Cerebellar nuclear complex (tissue), 1 donor: ENCODE results near the gene SRPK3.
A peak's percentile ranks its signal among the peaks of the same experiment; 100 is the strongest.

Experiments used
- DNase-seq, 2 experiments: peaks; one replicate each; lab custom pipeline; 2025; lab: John Stamatoyannopoulos, UW

The SRPK3 gene

DNA sequence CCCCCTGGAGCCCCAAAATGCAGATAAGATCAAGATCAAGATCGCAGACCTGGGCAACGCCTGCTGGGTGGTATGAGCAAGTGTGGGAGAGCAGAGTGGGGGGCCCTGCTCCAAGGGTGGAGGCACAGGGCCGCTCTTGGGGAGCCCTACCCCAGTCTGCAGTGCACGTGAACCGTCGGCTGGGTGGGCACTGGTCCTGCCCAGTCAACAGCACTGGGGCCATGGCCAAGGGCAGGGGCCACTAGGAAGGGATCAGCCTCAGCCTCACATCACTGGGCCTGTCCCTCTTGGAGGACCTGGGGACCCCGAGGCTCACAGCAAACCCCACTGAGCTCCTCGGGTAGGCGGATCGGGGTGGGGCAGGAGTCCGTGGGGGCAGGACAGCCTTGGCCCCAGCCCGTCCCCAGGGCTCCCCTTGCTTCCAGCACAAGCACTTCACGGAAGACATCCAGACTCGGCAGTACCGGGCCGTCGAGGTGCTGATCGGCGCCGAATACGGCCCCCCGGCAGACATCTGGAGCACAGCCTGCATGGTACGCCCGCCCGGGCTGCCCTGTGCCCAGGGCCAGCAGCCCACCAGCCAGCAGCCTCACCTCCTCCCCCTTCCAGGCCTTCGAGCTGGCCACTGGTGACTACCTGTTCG is 3.6 kb downstream of the SRPK3 start:
- no peak for DNase-seq

DNA sequence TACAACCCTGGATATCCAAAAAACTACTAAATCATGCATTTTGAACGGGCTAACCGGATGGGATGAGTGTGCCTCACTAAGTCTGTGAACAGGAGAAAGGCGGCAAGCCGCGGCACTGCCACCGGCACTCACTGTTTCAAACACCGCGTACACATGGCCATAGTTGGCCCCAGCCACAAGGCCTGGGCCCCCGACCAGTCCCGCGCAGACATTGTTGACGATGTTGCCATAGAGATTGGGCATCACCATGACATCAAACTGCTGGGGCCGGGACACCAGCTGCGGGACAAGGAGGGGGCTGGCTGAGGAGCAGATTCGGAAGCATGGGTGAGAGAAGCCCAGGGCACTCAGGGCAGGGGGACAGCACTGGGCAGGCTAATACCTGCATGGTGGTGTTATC is 5.8 kb downstream of the SRPK3 start:
- no peak for DNase-seq

DNA sequence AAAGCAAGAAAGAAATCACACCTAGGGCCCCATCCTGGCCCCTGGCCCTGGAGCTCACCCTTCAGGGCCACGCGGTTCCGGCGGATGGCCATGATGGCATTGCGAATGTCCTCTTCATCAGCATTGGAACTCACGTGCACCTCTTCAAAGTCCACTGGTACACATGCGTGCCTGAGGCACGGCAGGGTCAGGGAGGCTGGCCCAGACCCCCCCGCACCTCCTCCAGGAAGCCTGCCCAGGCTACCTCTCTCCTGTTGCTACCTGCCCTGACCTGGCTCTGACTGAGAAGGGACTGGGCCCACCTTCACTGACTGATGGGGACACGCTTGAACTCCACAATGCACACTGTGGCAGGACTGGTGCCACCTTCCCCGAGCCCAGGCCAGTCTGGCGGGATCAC is 8.8 kb downstream of the SRPK3 start:
- no peak for DNase-seq

DNA sequence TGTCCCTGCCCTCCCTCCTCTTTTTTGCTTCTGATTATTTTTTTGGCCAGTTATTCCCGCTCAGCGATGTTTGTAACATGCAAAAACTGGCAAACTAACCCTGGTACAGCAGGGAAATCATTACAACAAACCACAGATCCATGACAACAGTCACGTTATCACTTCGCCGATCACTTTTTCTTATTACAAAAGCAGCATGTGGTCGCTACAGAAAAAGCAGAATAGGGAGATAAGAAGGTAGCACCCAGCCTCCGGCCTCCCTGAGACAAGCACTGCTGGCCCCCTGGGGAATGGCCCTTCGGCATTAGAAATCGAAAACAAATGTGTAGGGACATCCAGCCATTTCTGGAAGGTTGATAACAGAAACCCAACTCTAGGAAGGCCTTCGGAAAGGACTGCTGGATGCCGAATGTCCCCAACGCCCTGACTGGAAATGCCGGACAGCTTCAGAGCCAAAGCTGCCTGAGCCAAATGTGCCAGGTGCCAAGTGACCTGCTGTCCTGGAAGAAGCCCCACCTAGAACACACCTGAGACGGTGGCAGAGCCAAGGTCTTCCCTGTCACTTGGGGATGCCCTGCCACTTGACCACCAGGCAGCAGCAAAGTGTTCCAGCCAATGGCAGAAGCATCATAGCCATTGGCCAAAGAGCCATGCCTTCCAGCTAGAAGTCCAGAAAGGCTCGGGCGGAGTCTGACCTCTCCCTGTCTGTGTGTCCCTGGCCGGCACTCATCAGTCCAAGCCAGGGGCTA is 10.4 kb downstream of the SRPK3 start:
- no peak for DNase-seq

DNA sequence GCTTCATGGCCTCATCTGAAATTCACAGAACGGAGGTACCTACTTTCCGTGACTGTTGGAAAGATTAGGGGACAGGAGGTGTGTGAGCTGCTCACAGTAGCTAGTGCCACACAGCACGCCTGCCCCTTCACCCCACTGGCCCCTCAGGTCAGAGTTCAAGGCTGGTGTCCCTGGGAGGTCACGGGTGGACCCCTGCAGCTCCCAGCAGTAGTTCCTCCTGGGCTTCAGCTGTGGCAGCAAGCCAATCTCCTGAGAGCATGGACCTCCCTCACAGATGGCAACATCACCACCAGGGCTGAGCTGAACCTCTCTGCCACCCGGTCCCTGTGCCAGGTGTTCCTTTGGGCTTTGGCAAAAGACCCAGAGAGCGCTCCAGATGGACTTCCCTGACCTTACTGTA is 11.5 kb downstream of the SRPK3 start:
- no peak for DNase-seq

DNA sequence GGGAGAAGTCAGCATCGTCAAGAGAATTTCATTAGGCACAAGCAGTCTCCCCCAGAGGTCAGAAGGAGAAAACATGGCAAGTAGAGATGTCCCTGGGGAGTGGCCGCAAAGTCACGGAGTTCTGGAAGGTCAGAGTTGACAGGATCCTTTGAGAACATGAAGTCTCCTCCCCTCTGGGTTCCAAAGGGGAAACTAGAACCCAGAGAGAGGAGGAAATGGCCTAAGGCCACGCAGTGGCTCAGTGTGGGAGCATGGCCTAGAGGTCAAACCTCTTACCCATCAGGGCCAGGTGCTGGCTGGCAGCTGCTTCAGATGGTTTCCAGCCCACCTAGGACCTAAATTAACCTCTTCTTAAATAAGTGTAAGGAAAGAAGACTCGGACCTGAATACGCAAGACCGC is 12.4 kb downstream of the SRPK3 start:
- no peak for DNase-seq

DNA sequence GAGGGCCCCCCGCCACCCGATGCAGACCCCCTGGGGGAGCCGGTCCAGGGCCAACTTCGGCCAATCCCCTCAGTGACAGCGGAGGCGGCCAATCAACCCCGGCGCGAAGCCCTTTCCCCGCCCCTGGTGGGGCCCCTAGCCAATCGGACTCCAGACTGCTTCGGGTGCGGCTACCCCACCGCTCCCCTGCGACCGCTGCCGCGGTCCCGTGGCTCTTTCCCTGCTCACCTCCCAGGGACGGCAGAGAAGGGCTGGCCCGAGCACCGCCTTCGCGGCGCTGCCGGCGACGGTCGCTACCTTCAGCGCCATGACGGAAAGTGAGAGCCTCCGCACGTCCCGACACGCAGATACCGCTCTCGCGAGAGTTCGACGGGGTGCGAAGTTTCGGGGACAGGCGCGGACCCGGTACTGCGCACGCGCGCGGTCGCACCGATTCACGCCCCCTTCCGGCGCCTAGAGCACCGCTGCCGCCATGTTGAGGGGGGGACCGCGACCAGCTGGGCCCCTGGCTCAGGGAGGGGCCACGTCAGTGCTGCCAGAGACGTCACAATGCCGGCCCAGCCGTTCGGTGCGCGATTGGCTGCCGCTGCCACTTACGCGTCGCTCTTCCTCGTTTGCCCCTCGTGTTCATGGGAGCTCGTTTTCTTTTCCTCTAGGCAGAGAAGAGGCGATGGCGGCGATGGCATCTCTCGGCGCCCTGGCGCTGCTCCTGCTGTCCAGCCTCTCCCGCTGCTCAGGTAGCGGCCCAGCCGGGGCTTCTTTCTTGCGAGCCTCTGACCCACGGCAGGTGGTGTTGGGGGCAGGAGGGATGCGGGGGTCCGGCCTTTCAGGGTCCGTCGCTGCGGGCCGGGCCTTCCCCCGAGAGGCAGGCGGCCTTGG is 13.4 kb downstream of the SRPK3 start, which contains the start of the genes IDH3G and SSR4:
Gene IDH3G, minus strand, starts transcription at position 358 of the 879 bp plus-strand sequence. Its CDS starts 49 bp downstream, at position 309.
Gene SSR4, plus strand, starts transcription at position 651 of the 879 bp plus-strand sequence. Its CDS starts 20 bp downstream, at position 671.
- peak; percentile 23 to 59 for DNase-seq

DNA sequence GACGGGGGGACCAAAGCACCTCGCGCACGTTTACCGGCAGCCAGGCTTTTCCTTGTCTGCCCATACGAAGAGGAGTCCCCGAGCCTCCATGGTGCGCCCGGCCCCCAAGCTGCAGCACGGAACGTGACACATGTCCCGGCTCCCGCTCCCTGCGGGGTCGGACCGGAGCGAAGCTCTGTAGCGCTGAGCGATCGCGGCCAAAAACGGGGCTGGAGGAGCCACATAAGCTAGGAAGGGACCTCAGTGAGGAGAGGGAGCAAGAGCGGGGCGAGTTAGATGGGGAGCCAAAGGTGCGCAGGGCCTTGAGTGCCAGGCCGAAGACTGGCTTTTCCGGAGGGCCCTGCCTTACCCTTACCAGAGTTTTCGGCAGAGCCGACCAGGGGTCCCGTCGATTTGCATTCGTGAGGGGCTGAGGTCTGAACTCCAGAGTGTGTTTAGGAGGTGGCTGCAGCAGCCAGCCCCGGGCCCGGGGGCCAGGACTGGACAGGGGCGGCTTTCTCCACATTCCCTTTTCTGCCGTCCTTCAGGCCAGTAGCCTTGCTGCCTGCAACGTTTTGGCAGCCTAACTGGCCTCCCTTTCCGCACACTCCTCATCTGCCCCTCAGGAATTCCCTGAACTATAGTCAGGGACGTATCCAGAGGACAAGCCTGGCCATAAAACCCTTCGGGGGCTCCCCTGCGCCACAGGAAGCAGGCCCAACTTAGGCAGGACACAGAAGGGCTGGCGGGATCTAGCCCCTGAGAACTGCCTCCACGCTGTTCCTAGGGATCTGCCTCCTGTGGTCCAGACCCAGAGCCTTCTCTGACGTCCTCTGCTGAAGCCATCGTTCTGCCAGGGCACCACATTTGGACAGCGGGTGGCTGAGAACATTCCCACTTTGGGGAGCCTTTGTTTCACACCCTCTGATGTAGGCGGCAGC is 14.3 kb downstream of the SRPK3 start:
- DNase-seq = no peak

DNA sequence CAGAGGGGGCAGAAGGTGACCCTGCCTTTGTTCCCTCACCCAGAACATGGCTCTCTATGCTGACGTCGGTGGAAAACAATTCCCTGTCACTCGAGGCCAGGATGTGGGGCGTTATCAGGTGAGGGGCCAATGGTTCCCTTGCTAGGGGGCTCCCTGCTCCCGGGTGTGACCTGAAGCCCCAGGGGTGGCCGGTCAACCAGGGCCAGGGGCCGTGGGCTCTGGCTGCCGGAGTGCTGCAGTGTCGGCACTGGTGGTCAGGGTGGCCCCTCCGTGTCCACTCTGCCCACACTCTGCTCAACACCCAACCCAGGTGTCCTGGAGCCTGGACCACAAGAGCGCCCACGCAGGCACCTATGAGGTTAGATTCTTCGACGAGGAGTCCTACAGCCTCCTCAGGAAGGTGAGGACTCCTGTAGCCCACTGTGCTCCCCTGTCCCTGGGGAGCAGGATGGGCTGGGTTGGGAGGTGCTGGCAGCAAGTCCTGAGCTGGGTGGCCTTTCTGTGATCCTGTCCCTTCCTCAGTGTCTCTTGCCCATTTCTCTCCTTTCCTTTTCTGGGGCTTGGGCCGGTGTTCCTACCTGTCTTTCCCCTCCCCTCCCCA is 16.7 kb downstream of the SRPK3 start:
- no peak for DNase-seq

DNA sequence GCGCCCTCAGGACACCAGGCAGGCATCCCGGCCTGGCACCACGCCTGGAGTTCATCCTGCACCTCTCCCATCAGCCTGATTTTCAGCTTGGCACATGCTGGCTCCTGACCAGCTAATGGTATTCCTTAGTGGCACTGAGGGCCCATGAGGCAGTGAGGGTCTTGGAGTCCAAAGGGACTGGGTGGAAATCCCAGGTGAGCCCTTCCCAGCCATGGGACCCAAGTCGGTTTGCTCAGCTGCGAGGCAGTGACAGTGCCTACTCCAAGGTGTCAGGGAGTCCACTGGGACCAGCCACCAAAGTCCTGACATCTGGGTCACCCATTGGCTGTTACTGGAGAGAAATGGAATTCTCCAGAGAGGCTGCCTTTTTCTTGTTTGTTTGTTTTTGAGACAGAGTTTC is 18.5 kb downstream of the SRPK3 start:
- no peak for DNase-seq

DNA sequence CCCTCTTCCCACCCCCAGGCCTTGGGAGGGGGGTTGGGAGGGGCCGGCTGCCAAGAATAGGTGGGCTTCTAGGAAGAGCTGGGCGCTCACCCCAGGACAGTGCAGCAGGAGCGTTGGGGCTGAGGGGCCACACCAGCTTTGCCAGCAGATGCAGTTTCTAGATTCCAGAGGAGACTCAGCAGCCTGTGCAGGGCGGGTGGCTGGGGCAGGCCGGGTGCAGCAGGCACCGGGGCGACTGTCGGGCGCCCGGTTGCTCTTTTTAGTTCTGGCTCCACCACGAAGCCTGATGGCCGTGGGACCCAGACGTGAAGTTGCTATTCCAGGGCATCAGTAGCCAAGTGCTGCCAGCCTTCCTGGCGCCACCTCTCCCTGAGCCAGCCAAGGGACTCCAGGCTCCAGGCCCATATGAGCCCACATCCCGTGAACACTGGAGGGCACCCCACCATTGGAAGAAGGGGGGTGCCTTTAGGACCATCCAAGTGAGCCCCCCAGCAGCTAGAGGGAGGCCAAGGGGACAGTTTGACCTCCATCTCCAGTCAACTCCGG is 19.4 kb downstream of the SRPK3 start:
- DNase-seq = no peak

DNA sequence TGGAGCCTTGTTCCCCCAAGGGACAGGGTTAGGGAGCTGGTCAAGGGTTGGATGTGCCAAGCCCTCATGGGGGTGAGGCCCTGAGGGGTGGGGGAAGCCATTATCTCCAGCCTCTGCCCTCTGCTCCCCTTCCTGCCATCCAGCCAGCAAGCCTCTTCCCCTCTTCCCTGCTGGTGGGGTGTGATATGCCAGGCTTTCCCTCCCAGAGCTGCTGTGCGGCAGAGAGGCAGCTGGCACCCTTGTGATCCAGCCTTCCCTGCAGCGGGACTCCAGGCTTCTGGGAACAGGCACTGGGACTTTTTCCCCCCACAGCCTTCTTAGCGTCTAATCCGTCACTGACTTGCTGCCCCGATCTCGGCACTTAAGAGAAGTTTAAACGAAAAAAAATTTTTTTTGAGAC is 19.9 kb downstream of the SRPK3 start:
- DNase-seq = no peak

DNA sequence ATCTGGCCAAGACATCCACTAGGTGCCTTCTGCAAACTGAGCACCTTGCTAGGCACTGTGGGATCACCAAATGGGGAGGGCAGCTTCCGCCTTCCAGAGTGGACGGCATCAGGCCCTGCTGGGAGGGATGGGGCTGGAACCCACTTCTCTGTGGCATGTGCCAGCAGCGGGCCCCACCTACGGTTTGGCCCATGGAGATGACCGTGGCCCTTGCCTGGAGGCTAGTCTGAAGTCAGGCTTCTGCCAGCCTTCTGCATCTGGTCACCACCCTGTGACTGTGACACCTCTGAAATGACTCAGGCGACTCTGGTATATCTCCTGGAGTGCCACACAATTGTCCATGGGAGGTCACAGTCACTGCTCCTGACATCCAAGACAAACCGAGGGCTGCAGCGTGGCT is 20.8 kb downstream of the SRPK3 start:
- DNase-seq = no peak

DNA sequence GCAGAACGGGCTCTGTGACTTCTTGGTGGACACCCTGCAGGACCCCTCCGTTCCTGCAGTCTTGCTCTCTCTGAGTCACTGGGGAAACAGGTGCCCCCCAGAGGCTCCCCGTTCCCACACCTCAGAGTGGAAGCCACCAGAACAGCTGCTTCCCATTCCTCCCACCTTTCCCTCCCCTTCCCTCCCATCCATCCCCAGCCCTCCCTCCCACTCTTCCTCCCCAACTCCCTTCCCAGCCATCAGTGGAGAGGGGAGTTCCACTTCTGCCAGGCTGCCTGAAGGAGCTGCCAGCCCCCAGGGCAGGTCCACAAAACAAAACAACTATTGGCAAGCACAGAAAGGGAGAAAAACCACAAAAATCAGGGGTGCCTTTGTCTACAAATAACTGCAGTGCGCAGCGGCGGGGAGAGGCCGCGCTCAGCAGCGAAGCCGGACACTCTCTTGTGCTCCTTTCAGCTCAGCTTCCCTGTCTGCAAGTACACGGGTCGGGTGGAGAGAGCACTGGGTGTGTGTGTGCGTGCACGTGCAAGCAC is 21.7 kb downstream of the SRPK3 start:
- no peak for DNase-seq

DNA sequence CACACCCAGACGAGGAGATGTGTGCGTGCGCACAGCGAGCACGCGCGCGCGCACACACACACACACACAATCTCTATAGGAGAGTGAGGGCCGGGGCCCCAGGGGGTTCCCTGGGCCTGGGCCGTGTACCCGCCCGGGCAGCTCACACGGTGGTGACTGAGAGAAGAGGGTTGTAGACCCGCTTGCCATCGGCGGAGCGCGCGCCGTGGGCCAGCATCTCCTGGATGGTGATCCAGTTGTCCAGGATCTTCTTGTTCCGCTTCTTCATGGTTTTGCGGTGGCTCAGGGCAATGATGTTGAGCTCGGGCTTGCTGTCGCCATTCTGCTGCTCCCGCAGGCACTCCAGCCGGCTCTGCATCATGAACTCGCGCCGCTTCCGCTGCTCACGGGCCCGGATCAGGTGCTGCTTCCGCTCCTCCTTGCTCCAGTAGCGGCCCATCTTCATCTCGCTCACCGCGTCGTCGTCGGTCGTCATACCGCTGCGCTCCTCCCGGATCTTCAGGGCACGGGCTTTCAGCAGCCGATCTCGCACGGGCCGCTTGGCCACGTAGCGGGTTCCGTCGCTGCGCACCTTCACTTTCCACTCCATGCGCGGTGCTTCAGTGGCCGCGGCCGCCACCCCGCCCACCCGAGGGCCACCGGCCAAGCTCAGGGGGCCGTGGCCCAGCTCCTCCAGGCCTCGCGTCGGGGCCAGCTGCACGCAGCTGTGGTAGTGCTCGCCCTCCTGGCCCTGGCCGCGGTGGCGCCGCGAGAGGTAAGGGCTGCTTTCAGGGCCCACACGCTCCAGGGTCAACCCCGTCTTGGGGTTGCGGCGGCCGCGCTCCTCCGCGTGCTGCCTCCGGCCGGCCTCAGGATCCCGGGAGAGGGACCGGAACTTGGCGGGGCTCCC is 22.6 kb downstream of the SRPK3 start:
- no peak for DNase-seq

DNA sequence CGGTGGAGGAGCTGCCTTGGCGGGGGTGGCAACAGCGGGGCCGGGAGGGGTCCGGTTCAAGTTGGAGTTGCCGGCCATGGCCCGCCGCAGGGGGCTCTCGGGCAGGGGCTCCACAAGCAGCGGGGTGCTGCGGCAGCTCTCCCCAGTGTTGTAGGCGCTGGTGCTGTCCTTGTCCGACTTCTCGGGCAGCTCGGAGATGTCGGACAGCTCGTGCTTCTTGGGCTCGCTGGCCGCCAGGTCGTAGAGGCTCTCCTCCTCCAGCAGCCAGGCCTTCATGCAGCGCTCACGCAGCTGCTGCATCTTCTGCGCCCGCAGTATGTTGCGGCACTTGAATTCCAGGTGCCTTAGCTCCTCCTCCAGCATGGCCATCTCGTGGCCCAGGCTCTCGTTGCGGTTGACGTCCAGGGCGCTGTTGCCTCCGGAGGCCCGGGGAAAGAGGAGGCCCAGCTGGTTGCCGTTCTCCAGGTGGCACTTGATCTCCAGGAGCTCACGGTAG is 23.3 kb downstream of the SRPK3 start:
- no peak for DNase-seq

DNA sequence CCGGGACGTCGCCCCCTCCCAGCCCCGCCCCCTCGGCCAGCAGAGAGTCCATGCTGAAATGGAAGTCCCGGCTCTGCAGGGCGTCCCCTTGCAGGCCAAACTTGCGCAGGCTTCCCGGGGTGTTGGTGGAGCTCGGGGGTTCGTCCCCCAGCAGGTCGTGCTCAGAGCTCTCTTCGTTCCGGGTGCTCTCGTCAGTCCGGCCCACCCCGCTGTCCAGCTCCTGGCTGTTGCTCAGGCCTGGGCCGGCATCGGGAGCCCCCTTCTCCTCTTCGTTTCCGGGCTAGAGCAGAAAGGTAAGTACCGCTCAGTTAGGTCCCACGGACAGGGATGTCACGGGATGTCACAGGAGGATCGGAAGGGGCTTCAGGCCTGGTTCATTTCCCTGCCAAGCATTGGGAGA is 23.8 kb downstream of the SRPK3 start:
- DNase-seq = no peak

DNA sequence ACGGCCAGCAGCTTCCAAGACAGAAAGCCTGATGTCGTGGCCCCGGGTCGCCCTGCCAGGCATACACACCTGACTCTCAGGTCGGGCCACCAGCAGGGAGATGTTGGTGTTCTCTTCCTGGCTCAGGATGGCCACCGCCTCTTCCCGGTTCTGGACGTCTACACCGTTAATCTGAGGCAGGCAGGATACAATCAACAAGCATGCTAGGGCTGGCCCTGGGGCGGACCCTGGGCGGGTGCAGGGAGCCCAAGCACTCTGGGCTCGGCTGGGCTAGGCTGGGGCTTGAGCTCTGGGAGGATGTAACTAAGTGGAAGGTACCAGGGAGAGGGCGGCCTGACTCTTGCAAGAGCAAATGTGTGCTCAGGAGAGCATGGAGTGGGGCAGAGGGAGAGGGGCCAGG is 24.6 kb downstream of the SRPK3 start:
- DNase-seq = no peak

DNA sequence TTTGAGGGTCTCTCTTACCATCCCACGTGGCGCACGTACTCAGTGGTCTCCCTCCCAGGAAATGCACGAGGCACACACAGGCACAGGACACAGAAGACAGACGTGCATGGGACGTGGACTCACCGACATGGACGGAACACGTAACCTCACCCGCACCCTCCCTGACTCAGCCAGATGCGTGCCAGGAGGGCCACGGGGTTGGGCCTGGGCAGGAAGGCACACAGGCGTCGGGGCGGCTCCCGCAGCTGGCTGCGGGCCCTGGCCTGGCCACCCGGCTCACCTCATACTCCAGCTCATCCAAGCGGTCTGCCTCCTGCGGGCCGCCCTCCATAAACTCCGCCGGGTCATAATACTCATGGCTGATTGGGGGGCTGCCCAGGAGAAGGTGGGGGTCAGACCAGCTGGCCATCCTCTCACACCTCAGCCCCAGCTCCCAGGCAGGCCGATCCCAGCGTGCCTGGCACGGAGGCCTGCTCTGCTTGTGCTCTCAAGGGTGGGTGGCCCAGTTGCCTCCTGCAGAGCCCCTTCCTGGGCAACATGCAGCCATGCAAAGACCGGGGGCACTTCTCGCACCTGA is 26.2 kb downstream of the SRPK3 start:
- no peak for DNase-seq
